CD8-positive, alpha-beta memory T cell (primary cell): ENCODE data around the gene ARHGAP42. TPM values are rescaled to one million over a fixed set of nuclear protein-coding genes. Genes with fewer than 3 reads are reported as not detected.

Source experiments
- CTCF ChIA-PET: fragments of 350-600 bp; sonication (Branson Sonifier 250); formaldehyde crosslinking; loops from one replicate; lab custom pipeline; 2021; ENCODE audit warnings: antibody characterized with exemption; lab: Charles Lee
- POLR2A ChIA-PET: fragments of 350-600 bp; sonication (Branson Sonifier 250); formaldehyde crosslinking; loops from one replicate; lab custom pipeline; 2021; ENCODE audit warnings: antibody characterized with exemption; lab: Charles Lee
- DNase-seq, 5 donors: peaks; one replicate each; pipeline versions ENCODE4 v3.0.0 to v3.0.0-alpha.2; 2020 to 2022; ENCODE audit warnings: mixed read lengths in 1 of 5
- H3K27ac ChIP-seq: one replicate; pipeline ENCODE4 v1.7.0; 2013; ENCODE audit warnings: low read depth, mild to moderate bottlenecking, low read length, moderate library complexity
- H3K27me3 ChIP-seq: 2 replicates; pipeline ENCODE4 v1.7.0; 2013; ENCODE audit warnings: low read length, mild to moderate bottlenecking; ENCODE audit not compliant: insufficient read depth, poor library complexity, severe bottlenecking
- H3K36me3 ChIP-seq: 2 replicates; pipeline ENCODE4 v1.7.0; 2013; ENCODE audit warnings: mild to moderate bottlenecking, low read length, moderate library complexity; ENCODE audit not compliant: insufficient read depth
- H3K4me1 ChIP-seq: 2 replicates; pipeline ENCODE4 v1.7.0; 2013; ENCODE audit warnings: mild to moderate bottlenecking, low read length, moderate library complexity; ENCODE audit not compliant: insufficient read depth
- H3K4me3 ChIP-seq: 2 replicates; pipeline ENCODE4 v1.7.0; 2013; ENCODE audit warnings: mild to moderate bottlenecking, low read length
- H3K9me3 ChIP-seq: 2 replicates; pipeline ENCODE4 v1.7.0; 2013; ENCODE audit warnings: mild to moderate bottlenecking, low read length
- H3K27ac Mint-ChIP-seq, 8 donors: one replicate each; pipeline ENCODE4 v1.8.0; 2020 to 2021; ENCODE audit warnings: mixed read lengths in 8 of 8, mild to moderate bottlenecking in 6 of 8, inconsistent platforms in 3 of 8, moderate library complexity in 3 of 8
- H3K27me3 Mint-ChIP-seq, 2 donors: one replicate each; pipeline ENCODE4 v1.8.0; 2020 to 2021; ENCODE audit warnings: mixed read lengths in 2 of 2, mild to moderate bottlenecking in 1 of 2, moderate library complexity in 1 of 2
- H3K36me3 Mint-ChIP-seq, 3 donors: one replicate each; pipeline ENCODE4 v1.8.0; 2020 to 2021; ENCODE audit warnings: mixed read lengths in 3 of 3, inconsistent platforms in 1 of 3, mild to moderate bottlenecking in 1 of 3
- H3K4me1 Mint-ChIP-seq, 3 donors: one replicate each; pipeline ENCODE4 v1.8.0; 2020 to 2021; ENCODE audit warnings: mixed read lengths in 3 of 3, inconsistent platforms in 1 of 3, mild to moderate bottlenecking in 1 of 3
- H3K4me3 Mint-ChIP-seq, 7 donors: one replicate each; pipeline ENCODE4 v1.8.0; 2020 to 2021; ENCODE audit warnings: mixed read lengths in 7 of 7, mild to moderate bottlenecking in 6 of 7, moderate library complexity in 4 of 7, inconsistent platforms in 2 of 7
- H3K9me3 Mint-ChIP-seq, 5 donors: one replicate each; pipeline ENCODE4 v1.8.0; 2020 to 2022; ENCODE audit warnings: mixed read lengths in 5 of 5, mild to moderate bottlenecking in 3 of 5, moderate library complexity in 2 of 5, inconsistent platforms in 1 of 5
- polyA plus RNA-seq: library from polyadenylated mRNA; unstranded; fragments of 300-500 nt; fragmentation: Illumina TruSeq; gene quantifications from one replicate; pipeline ENCODE4 v1.2.3, GENCODE V29; 2021
- total RNA-seq, 2 experiments: library from RNA; stranded (reverse); gene quantifications; one replicate each; pipeline ENCODE4 v1.2.3, GENCODE V29; 2021

ARHGAP42 gene
- total and polyA plus RNA-seq, 3 experiments from 2014 or later, result 0.07 to 0.18 (median 0.09) TPM

DNA sequence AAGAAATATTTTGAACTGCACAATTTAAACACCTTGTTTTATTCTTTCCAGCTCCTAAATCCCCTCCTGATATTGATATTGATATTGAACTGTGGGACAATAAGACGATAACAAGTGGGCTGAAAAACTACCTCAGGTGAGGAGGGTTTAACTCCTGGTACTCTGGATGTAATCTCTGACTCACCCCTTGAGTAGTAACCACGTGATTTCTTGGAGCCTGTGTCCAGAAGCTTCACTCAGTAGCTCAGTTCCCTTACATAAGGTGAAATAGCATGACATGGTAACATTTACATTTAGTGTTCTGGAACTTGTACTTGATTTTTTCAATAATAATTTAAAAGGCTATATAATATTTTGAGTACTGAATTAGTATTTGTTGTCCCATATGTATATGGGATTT, 274.5 kb downstream of the ARHGAP42 start:
- H3K4me3 ChIP-seq, result no peak overlapping the region
- ChIA-PET CTCF (no interaction called here), POLR2A (no interaction called here)
- H3K27me3 ChIP-seq, result no peaks in the 10 kb centered on the region
- no peaks in the 10 kb centered on the region for H3K9me3 ChIP-seq
- H3K36me3 ChIP-seq, result no peaks in the 10 kb centered on the region
- H3K27ac ChIP-seq, result no peak overlapping the region
- Mint-ChIP-seq H3K27ac (no peak overlapping the region), H3K9me3 (peaks cover 0 to 8% (median 0%) of the 10 kb centered on the region in 5 donors), H3K4me3 (no peak overlapping the region), H3K36me3 (no peaks in the 10 kb centered on the region), H3K4me1 (no peaks in the 10 kb centered on the region), H3K27me3 (no peaks in the 10 kb centered on the region)
- DNase-seq, result no peak
- H3K4me1 ChIP-seq, result no peaks in the 10 kb centered on the region

DNA sequence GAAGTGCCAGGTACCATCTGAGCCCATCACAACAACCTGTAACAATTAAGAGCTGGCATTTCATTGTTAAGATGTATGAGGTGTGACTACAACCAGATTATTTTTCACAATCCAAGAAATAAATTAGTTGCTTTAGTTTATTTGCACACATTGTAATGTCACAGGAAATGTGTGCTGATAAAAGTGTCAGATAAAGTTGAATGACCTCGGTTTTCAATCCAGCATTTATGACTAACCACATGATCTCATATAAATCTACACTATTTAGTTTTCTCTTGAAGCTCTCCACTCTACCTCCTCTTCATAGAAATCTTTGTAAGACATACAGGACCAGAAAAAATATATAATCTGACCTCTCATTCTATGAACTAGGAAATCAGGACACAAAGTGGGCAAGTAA, 276.3 kb downstream of the ARHGAP42 start:
- Mint-ChIP-seq H3K4me1 (no peaks in the 10 kb centered on the region), H3K36me3 (no peaks in the 10 kb centered on the region), H3K27me3 (no peaks in the 10 kb centered on the region), H3K9me3 (peaks cover 0 to 4% (median 2%) of the 10 kb centered on the region in 5 donors), H3K4me3 (no peak overlapping the region), H3K27ac (no peak overlapping the region)
- Histone ChIP-seq H3K4me3 (no peak overlapping the region), H3K27me3 (no peaks in the 10 kb centered on the region), H3K27ac (no peak overlapping the region), H3K9me3 (no peaks in the 10 kb centered on the region), H3K4me1 (no peaks in the 10 kb centered on the region), H3K36me3 (no peaks in the 10 kb centered on the region)
- ChIA-PET POLR2A (no interaction called here), CTCF (no interaction called here)
- DNase-seq, result no peak

DNA sequence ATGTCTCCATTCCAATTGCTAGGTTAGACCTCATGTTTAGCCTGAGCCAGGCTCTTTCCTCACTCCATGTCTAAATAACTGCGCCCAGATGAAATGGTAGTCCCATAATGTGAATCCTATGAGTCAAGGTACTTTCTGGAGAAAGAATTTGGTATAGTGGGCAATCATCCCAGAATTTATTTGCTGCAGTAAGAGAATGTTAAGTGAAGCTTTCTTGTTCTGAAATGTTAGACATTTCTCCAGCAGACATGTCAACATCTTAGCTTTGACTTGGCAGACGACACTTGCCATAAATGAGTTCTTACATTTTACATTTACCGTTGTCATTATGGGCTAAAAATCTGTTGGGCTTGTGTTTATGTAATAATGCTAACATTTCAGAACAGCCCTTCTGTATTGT, 277.3 kb downstream of the ARHGAP42 start:
- Histone ChIP-seq H3K9me3 (no peaks in the 10 kb centered on the region), H3K36me3 (no peaks in the 10 kb centered on the region), H3K27ac (no peak overlapping the region), H3K4me3 (no peak overlapping the region), H3K4me1 (no peaks in the 10 kb centered on the region), H3K27me3 (no peaks in the 10 kb centered on the region)
- ChIA-PET CTCF (no interaction called here), POLR2A (no interaction called here)
- Mint-ChIP-seq H3K27me3 (no peaks in the 10 kb centered on the region), H3K4me3 (no peak overlapping the region), H3K9me3 (peaks cover 0 to 9% (median 2%) of the 10 kb centered on the region in 5 donors), H3K36me3 (no peaks in the 10 kb centered on the region), H3K4me1 (no peaks in the 10 kb centered on the region), H3K27ac (no peak overlapping the region)
- DNase-seq, result no peak

- Histone ChIP-seq H3K36me3 (no peaks in the 10 kb centered on the region), H3K4me1 (no peaks in the 10 kb centered on the region), H3K9me3 (no peaks in the 10 kb centered on the region), H3K4me3 (no peak overlapping the region), H3K27me3 (no peaks in the 10 kb centered on the region), H3K27ac (no peak overlapping the region)
- no peak for DNase-seq
- Mint-ChIP-seq H3K27me3 (no peaks in the 10 kb centered on the region), H3K9me3 (peaks cover 2 to 14% (median 3%) of the 10 kb centered on the region in 5 donors), H3K27ac (no peak overlapping the region), H3K36me3 (no peaks in the 10 kb centered on the region), H3K4me1 (no peaks in the 10 kb centered on the region), H3K4me3 (no peak overlapping the region)
- POLR2A ChIA-PET, result no interaction called here
- CTCF ChIA-PET, result no interaction called here
These were observed 278.3 kb downstream of the ARHGAP42 start for GRCh38 chr11:100965346-100965745.

GRCh38 chr11:100966366-100966765, 279.3 kb downstream of the ARHGAP42 start:
- Mint-ChIP-seq H3K27ac (no peak overlapping the region), H3K36me3 (no peaks in the 10 kb centered on the region), H3K4me3 (no peak overlapping the region), H3K4me1 (no peaks in the 10 kb centered on the region), H3K9me3 (peaks cover 2 to 16% (median 4%) of the 10 kb centered on the region in 5 donors), H3K27me3 (no peaks in the 10 kb centered on the region)
- H3K27me3 ChIP-seq, result no peaks in the 10 kb centered on the region
- H3K36me3 ChIP-seq, result no peaks in the 10 kb centered on the region
- H3K9me3 ChIP-seq, result no peaks in the 10 kb centered on the region
- DNase-seq, result no peak
- no peak overlapping the region for H3K27ac ChIP-seq
- POLR2A ChIA-PET, result no interaction called here
- H3K4me1 ChIP-seq, result no peaks in the 10 kb centered on the region
- CTCF ChIA-PET, result no interaction called here
- H3K4me3 ChIP-seq, result no peak overlapping the region

DNA sequence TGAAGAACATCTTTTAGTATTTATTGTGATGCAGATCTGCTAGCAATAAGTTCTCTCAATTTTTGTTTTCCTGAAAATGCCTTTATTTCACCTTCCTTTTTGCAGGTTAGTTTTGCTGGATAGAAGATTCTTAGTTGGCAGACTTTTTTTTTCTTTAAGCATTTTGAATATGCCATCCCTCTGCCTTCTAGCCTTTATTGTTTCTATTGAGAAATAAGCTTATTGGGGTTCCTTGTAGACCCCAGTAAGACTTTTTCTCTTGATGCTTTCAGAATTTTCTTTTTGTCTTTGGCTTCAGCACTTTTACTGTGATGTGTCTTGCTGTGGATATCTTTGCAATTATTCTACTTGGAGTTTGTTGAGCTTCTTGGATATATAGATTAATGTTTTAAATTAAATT, 281.9 kb downstream of the ARHGAP42 start:
- Histone ChIP-seq H3K9me3 (no peaks in the 10 kb centered on the region), H3K4me1 (no peaks in the 10 kb centered on the region), H3K36me3 (no peaks in the 10 kb centered on the region), H3K27me3 (no peaks in the 10 kb centered on the region), H3K4me3 (no peak overlapping the region), H3K27ac (no peak overlapping the region)
- Mint-ChIP-seq H3K4me3 (no peak overlapping the region), H3K27me3 (no peaks in the 10 kb centered on the region), H3K27ac (no peak overlapping the region), H3K36me3 (no peaks in the 10 kb centered on the region), H3K4me1 (no peaks in the 10 kb centered on the region), H3K9me3 (peaks cover 2 to 37% (median 11%) of the 10 kb centered on the region in 5 donors)
- POLR2A ChIA-PET, result no interaction called here
- no peak for DNase-seq
- CTCF ChIA-PET, result no interaction called here

DNA sequence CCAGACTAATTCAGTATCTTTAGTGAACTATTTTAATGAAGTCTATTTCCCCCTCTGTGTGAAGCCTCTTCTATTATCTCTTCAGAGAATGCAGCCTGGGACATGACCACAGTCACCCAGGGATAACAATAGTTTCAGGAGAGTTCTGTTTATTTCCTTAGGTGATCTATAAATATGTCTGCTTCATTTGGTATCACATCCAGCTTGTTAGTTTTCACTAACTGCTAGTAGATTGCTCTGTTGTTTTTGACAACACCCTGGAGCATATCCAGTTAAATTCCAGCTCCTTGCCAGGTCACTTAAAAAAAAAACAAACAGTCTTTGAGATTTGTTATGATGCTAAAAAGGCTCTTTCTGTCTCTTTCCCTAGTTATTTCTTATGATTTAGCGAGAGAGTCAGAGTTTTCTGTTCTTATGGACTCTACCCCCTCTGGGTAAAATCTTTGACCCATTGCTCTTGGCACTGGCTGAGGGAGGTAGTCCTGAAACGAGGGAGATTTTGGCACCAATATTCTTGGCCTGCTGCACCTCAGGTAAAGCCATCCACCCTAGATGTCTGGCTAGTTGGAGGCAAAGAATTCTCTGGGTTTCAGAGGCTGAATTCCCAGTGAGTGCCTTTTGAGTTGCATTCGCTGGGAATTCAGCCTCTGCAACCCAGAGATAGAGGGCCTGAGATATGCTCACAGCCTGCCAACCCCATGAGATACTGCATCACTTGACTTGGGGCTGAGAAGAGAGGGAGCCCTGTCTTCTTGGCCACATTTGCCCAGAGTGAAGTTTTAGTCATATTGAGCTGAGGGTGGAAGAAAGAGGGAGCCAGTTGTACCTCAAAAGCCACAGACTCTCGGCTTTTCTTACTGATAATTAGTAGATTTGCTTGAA, 283.4 kb downstream of the ARHGAP42 start:
- no peak overlapping the region for H3K27ac ChIP-seq
- Mint-ChIP-seq H3K4me1 (no peaks in the 10 kb centered on the region), H3K27me3 (no peaks in the 10 kb centered on the region), H3K27ac (no peak overlapping the region), H3K36me3 (no peaks in the 10 kb centered on the region), H3K9me3 (peaks cover 5 to 37% (median 8%) of the 10 kb centered on the region in 5 donors), H3K4me3 (no peak overlapping the region)
- H3K27me3 ChIP-seq, result no peaks in the 10 kb centered on the region
- no peak for DNase-seq
- no peaks in the 10 kb centered on the region for H3K36me3 ChIP-seq
- H3K4me1 ChIP-seq, result no peaks in the 10 kb centered on the region
- CTCF ChIA-PET, result no interaction called here
- POLR2A ChIA-PET, result no interaction called here
- H3K4me3 ChIP-seq, result no peak overlapping the region
- H3K9me3 ChIP-seq, result no peaks in the 10 kb centered on the region

DNA sequence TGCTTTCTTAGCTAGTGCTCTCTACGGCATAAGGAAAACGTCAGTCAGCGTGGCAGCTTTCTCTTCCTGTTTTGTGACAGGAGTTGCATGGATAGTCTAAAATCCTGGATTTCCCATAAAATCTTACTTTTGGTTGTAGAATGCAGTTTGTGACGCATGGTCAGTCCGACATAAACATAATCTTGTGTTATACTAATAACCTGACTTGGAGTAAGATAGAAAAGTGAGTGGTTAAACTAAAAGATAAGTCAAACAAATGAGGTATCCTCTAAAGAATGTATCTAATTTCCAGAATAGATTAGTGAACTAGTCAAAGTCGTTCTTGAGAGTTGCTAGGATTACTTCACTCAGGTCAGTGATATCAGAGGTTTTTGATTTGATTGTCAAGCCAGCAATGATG, 285.0 kb downstream of the ARHGAP42 start:
- H3K4me1 Mint-ChIP-seq, result no peaks in the 10 kb centered on the region

More for the DNA sequence above, 285.0 kb downstream of the ARHGAP42 start:
- no peak overlapping the region for H3K27ac ChIP-seq
- H3K4me3 ChIP-seq, result no peak overlapping the region
- no peaks in the 10 kb centered on the region for H3K9me3 ChIP-seq
- ChIA-PET POLR2A (no interaction called here), CTCF (no interaction called here)
- DNase-seq, result no peak
- H3K36me3 ChIP-seq, result no peaks in the 10 kb centered on the region
- Mint-ChIP-seq H3K36me3 (no peaks in the 10 kb centered on the region), H3K27me3 (no peaks in the 10 kb centered on the region), H3K4me3 (no peak overlapping the region), H3K27ac (no peak overlapping the region), H3K9me3 (peaks cover 5 to 37% (median 8%) of the 10 kb centered on the region in 5 donors)
- H3K27me3 ChIP-seq, result no peaks in the 10 kb centered on the region
- H3K4me1 ChIP-seq, result no peaks in the 10 kb centered on the region
